Measurements from ENCODE around the gene NCKAP5.
A peak's percentile ranks its signal among the peaks of the same experiment; 100 is the strongest.

The NCKAP5 gene

GRCh38 chr2:132975193-132976105, 592.8 kb downstream of the NCKAP5 start:
- DNase-seq = no peak

- peak; percentile 73 for DNase-seq
These were observed 593.7 kb downstream of the NCKAP5 start for GRCh38 chr2:132974467-132975095.

GRCh38 chr2:132971310-132972061, 596.8 kb downstream of the NCKAP5 start:
- DNase-seq = no peak

- no peak for DNase-seq
These were observed 598.8 kb downstream of the NCKAP5 start for GRCh38 chr2:132969371-132969985.

- DNase-seq = no peak
These were observed 602.8 kb downstream of the NCKAP5 start for GRCh38 chr2:132965460-132965859.

GRCh38 chr2:132963161-132963560, 605.1 kb downstream of the NCKAP5 start:
- no peak for DNase-seq

GRCh38 chr2:132958887-132959286, 609.4 kb downstream of the NCKAP5 start:
- DNase-seq = no peak

- no peak for DNase-seq
These were observed 612.2 kb downstream of the NCKAP5 start for GRCh38 chr2:132955871-132956615.

- DNase-seq = no peak
These were observed 614.5 kb downstream of the NCKAP5 start for GRCh38 chr2:132953771-132954170.

- DNase-seq = no peak
These were observed 617.1 kb downstream of the NCKAP5 start for GRCh38 chr2:132951008-132951714.

- no peak for DNase-seq
These were observed 619.2 kb downstream of the NCKAP5 start for GRCh38 chr2:132949108-132949507.

- no peak for DNase-seq
These were observed 620.1 kb downstream of the NCKAP5 start for GRCh38 chr2:132948211-132948610.

- no peak for DNase-seq
These were observed 624.4 kb downstream of the NCKAP5 start for GRCh38 chr2:132943829-132944228.

GRCh38 chr2:132941296-132942020, 626.8 kb downstream of the NCKAP5 start:
- DNase-seq = no peak

- DNase-seq = no peak
These were observed 630.6 kb downstream of the NCKAP5 start for GRCh38 chr2:132937629-132938028.

- no peak for DNase-seq
These were observed 631.5 kb downstream of the NCKAP5 start for GRCh38 chr2:132936791-132937190.

- DNase-seq = no peak
These were observed 632.0 kb downstream of the NCKAP5 start for GRCh38 chr2:132936261-132936660.

GRCh38 chr2:132929786-132930185, 638.5 kb downstream of the NCKAP5 start:
- no peak for DNase-seq

- DNase-seq = no peak
These were observed 644.5 kb downstream of the NCKAP5 start for GRCh38 chr2:132923787-132924186.

GRCh38 chr2:132915812-132916549, 652.3 kb downstream of the NCKAP5 start:
- peak; percentile 8 for DNase-seq
